Fibroblast of upper back skin (primary cell): Measurements from ENCODE around the gene PCIF1.

Source experiments
- DNase-seq: peaks from one replicate; pipeline ENCODE4 v3.0.0-alpha.2; 2013

Gene PCIF1

DNA sequence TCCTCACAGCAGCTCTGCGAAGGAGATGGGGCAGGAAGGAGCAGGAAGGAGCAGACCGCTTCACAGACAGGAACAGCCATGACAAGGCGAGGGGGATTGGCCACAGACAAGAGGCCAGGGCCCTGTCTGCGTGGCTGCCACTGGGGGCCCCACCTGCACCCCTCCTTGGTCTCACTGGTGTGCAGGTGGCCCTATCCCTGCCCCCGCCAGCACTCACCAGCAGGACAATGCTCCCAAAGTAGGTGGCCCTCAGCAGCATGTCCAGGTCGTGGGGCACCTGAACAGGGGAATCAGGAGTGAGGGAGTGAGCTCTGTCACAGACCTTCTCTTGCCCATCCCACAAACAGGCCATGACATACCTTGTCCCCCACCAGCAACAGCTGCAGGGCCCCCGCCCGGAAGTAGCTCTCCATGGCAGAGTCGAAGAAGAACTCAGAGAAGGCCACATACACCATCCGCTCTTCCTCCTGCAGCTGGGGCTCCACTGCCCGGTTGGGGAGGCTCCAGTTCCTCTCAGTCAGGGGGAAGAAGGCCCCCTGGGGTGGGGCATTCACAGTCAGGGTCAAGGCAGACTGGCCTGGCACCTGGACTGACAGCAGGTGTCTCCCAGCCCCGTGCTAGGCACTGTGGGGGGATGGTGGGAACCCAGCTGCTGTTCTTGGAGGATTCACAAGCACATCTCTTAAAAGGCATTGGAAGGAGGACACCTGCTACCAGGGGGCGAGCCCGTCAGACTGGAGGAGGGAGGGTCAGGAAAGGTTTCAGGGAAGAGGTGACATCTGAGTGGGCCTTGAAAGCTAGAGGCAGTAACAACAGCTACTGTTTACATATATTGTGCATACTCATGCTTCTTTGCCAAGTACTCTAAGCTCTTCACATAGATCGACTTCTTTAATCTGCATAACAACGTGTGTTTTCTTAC lies 29.6 kb upstream of the PCIF1 start:
- DNase-seq = no peak

DNA sequence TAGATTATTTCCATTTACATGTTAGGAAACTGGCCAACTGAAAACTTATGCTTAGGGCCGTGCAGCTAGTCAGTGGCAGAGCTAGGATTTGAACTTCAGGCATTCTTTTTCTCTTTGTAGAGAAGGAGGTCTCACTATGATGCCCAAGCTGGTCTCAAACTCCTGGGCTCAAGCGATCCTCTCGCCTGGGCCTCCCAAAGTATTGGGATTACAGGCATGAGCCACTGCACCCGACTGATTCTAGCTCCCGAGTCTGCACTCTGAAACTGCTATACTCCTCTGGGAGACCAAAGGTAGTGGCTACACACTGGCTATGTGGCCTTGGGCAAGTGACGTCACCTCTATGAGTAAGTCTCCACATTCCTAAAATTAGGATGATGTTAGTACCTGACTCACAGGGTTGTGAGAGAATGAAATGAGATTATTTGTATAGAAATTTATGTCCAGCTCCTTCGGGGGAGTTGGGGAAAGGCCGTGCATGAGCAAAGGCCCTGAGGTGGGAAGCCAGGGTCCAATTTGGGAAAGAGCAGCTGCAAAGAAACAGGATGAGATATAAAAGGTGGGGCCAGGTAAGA lies 28.9 kb upstream of the PCIF1 start:
- DNase-seq = peak; percentile 58

DNA sequence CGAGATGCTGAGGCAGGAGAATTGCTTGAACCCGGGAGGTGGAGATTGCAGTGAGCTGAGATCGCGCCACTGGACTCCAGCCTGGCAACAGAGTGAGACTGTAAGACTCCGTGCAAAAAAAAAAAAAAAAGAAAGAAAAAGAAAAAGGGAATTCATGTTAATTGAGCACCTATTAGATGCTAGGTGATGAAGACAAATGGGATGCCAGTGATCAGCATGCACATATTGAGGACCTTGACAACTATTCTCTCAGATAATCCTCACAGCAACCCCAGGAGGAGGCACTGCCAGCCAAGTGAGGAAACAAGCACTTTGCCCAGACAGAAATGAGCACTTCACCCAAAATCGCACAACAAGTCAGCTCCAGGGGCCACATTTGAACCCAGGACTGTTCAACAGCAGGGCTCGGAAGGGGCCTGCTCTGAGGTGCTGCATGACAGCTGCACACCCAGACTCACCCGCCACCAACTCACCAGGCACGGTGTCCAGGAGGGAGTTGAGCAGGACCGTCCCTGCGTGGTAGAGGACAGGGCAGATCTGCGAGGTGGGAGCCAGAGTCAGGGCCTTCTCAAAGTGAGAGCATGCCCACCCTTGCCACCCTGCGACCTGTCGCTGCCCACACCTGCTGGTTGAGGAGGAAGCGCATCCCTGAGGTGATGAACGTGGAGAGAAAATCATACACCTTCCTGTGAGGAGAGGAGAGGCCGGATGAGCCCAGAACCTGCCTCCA lies 27.1 kb upstream of the PCIF1 start:
- DNase-seq = no peak

GRCh38 chr20:45908084-45908483 lies 26.4 kb upstream of the PCIF1 start:
- DNase-seq = no peak

- no peak for DNase-seq
Observed at GRCh38 chr20:45909336-45909808, 25.1 kb upstream of the PCIF1 start.

- DNase-seq = no peak
Observed at GRCh38 chr20:45909817-45910669, 24.4 kb upstream of the PCIF1 start.

DNA sequence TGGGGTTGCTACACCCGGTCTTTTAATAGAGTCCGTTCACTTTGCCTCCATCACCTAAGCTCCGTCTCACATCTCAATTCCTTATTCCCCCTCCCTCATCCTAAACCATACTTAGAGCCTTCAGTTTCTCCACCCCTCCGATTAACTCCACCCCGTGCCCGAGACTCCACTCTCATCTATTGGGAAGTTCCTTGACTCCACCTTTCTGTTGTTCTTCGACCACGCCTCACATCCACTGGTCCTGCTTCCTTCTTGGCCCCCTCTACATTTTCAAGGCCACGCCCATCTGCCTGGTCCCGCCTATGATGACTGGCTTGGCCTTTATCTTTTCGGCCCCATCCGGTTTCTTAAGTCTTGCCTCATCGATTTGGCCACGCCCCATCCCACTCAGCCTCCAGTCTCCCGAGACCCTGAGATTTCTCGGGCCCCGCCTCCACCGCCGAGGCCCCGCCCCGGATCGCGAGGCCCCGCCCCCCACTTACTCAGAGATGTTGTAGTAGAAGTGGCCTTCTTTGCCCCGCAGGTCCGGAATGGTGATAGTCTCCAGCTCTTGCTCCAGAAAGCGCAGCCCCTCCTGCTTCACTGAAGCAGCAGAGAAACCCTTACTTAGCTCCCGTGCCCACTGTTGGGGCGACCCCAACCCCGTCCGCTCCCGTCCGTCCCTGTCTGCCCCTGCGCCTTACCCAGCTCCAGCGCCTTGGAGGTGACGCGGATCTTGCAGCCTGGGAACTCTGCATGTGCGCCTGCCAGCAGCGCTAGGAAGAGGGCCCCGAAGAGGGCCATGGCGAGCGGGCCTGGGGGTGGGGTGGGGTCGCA lies 23.6 kb upstream of the PCIF1 start:
- DNase-seq = peak; percentile 100

GRCh38 chr20:45911486-45912343 lies 22.8 kb upstream of the PCIF1 start, which contains the start of gene PLTP:
Gene PLTP, minus strand, starts transcription at chr20:45912155. Its CDS starts 703 bp downstream, at chr20:45911452.
- DNase-seq = peak; percentile 83

DNA sequence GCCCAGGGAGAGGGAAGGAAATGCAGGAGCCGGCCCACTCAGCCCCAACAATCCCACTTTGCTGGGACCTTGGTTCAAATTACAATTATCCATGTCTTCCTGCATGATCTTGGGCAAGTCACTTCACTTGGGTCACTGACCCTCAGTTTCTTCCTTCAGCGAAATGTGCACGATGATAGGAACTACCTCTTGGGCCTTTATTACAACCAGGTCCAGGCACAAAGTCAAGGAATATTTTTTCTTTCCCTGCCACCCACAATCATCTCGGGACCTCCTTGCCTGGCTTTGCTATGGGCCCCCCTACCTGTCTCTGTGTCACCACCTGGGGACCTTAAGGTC lies 22.2 kb upstream of the PCIF1 start:
- DNase-seq = no peak

DNA sequence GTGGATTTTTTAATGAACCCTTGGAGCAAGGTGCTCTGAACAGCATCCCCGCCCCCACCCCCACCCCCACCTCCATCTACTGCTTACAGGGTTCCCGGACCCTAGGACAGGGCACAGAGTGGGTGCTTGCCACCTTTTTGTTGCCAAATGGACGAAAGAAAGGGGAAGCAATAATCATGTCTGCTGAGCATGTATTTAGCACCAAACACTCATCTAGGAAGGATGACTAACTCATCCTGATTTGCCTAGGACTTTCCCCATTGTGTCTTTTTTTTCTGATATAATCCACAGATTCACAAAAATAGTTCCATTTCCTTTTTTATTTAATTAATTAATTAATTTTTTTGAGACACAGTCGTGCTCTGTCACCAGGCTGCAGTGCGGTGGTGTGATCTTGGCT lies 21.4 kb upstream of the PCIF1 start:
- DNase-seq = no peak

DNA sequence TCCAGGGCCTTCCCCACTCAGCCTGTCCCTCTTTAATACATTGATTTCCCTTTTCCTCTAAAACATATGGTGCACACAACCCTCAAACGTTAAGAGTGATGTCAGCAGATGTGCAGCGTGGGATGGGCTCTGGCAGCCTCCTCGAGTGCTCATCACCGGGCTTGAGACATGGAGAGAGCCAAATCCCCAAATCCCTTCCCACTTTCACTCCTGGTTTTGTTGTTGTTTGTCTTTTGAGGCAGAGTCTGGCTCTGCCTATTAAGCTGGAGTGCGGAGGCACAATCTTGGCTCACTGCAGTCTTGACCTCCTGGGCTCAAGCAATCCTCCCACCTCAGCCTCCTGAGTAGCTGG lies 16.7 kb upstream of the PCIF1 start:
- peak; percentile 42 for DNase-seq

DNA sequence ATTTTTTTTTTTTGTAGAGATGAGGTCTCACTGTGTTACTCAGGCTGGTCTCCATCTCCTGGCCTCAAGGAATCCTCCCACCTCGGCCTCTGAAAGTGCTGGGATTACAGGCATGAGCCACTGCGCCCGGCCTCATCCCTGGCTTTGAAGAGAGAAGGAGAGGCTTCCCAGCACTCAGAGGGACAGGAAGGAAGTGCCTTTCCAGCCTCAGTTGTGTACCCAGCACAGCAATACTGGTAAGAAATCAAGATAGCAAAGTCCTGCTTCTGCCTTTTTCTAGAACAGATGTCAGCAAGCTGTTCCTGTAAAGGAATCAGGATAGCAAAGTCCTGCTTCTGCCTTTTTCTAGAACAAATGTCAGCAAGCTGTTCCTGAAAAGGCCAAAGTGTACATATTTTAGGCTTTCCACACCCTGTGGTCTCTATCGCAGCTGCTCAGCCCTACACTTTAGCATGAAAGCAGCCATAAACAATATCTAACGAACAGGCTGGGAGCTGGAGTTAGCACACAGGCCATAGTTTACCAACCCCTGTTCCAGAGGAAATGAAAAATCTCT lies 16.2 kb upstream of the PCIF1 start:
- DNase-seq = no peak

GRCh38 chr20:45918779-45919537 lies 15.5 kb upstream of the PCIF1 start:
- no peak for DNase-seq

- DNase-seq = peak; percentile 73
Observed at GRCh38 chr20:45919542-45920399, 14.7 kb upstream of the PCIF1 start.

- DNase-seq = no peak
Observed at GRCh38 chr20:45920462-45921336, 13.8 kb upstream of the PCIF1 start.

GRCh38 chr20:45921337-45922189 lies 12.9 kb upstream of the PCIF1 start:
- DNase-seq = no peak
